Keratinocyte (primary cell): ENCODE results near the gene GPR137. TPM values are rescaled to one million over a fixed set of nuclear protein-coding genes. Genes with fewer than 3 reads are reported as not detected.
"Not testable (repeated sequence)": the region's sequence is repeated elsewhere in the genome, so short reads cannot be mapped to it uniquely, and the experiment has no call there.

Experiments used
- DNase-seq: peaks from one replicate; pipeline ENCODE4 v3.0.0-alpha.2; 2011; ENCODE audit warnings: low read depth, missing footprints, low spot score
- FAIRE-seq: peaks from 2 replicates; lab custom pipeline; 2011; peaks lifted over from hg19 to GRCh38; lab: Jason Lieb, UNC
- H2AFZ ChIP-seq: 2 replicates; pipeline ENCODE4 v1.6.0; 2012; ENCODE audit warnings: low read length, control low read depth, inconsistent platforms; ENCODE audit not compliant: control insufficient read depth
- H3K27ac ChIP-seq: 2 replicates; pipeline ENCODE4 v1.5.1; 2011; ENCODE audit warnings: low read length; ENCODE audit not compliant: control insufficient read depth, insufficient read depth
- H3K27me3 ChIP-seq: 3 replicates; pipeline ENCODE4 v1.6.0; 2011; ENCODE audit warnings: low read length; ENCODE audit not compliant: control insufficient read depth, insufficient read depth; ENCODE audit errors: extremely low read depth
- H3K36me3 ChIP-seq, 2 experiments: 2 replicates in 1 of 2; 3 replicates in 1 of 2; pipeline ENCODE4 v1.5.1; 2011; ENCODE audit warnings: low read length in 2 of 2, mild to moderate bottlenecking in 1 of 2; ENCODE audit not compliant: control insufficient read depth in 2 of 2, insufficient read depth in 2 of 2; ENCODE audit errors: extremely low read depth in 1 of 2
- H3K4me1 ChIP-seq: 3 replicates; pipeline ENCODE4 v1.5.1; 2011; ENCODE audit warnings: low read length; ENCODE audit not compliant: control insufficient read depth, insufficient read depth; ENCODE audit errors: extremely low read depth
- H3K4me2 ChIP-seq: 3 replicates; pipeline ENCODE4 v1.6.0; 2011; ENCODE audit warnings: low read depth, low read length; ENCODE audit not compliant: control insufficient read depth, insufficient read depth; ENCODE audit errors: extremely low read depth
- H3K4me3 ChIP-seq, 3 experiments: fragments of 200-600 bp in 1 of 3; sonication (generic) in 1 of 3; 2 replicates in 2 of 3; 3 replicates in 1 of 3; pipeline ENCODE4 v1.5.1; 2011 to 2016; ENCODE audit warnings: low read length in 3 of 3, mild to moderate bottlenecking in 3 of 3, control low read depth in 2 of 3, inconsistent platforms in 1 of 3, low read depth in 1 of 3, mixed read lengths in 1 of 3, mixed run types in 1 of 3, moderate library complexity in 1 of 3; ENCODE audit not compliant: control insufficient read depth in 2 of 3, insufficient read depth in 2 of 3; ENCODE audit errors: extremely low read depth in 1 of 3
- H3K79me2 ChIP-seq: 2 replicates; pipeline ENCODE4 v1.6.0; 2012; ENCODE audit warnings: low read length; ENCODE audit not compliant: control insufficient read depth, insufficient read depth
- H3K9ac ChIP-seq: 3 replicates; pipeline ENCODE4 v1.6.0; 2011; ENCODE audit warnings: low read length; ENCODE audit not compliant: control insufficient read depth, insufficient read depth; ENCODE audit errors: extremely low read depth
- H3K9me1 ChIP-seq: 3 replicates; pipeline ENCODE4 v1.6.0; 2011; ENCODE audit warnings: low read length; ENCODE audit not compliant: control insufficient read depth, insufficient read depth; ENCODE audit errors: extremely low read depth
- H3K9me3 ChIP-seq: 2 replicates; pipeline ENCODE4 v1.5.1; 2012; ENCODE audit warnings: low read depth, low read length; ENCODE audit not compliant: control insufficient read depth
- H4K20me1 ChIP-seq: 3 replicates; pipeline ENCODE4 v1.6.0; 2011; ENCODE audit warnings: low read length; ENCODE audit not compliant: control insufficient read depth, insufficient read depth; ENCODE audit errors: extremely low read depth
- CTCF ChIP-seq, 3 experiments: IDR thresholded peaks in 1 of 3; conservative IDR thresholded peaks in 1 of 3; optimal IDR thresholded peaks in 1 of 3; 2 replicates in 2 of 3; 3 replicates in 1 of 3; pipeline versions ENCODE3 to v1.5.1; 2011; ENCODE audit warnings: low read length in 3 of 3, mild to moderate bottlenecking in 3 of 3, moderate library complexity in 2 of 3, control low read depth in 1 of 3, inconsistent platforms in 1 of 3; ENCODE audit not compliant: insufficient read depth in 2 of 3; ENCODE audit errors: extremely low read depth in 1 of 3
- EZH2 ChIP-seq: IDR thresholded peaks from one replicate; pipeline ENCODE4 v1.6.1; 2012; ENCODE audit warnings: inconsistent platforms, mild to moderate bottlenecking, low read length, moderate library complexity
- dilution Hi-C: fragments of 300-500 bp; cut with MboI; formaldehyde crosslinking; loops from one replicate; pipeline ENCODE4 v1.7.0; 2020; ENCODE audit warnings: low sequenced_read_pairs; ENCODE audit not compliant: extremely low pct_ligation_motif_present
- polyA plus RNA-seq, 5 experiments: library from polyadenylated mRNA; depleted of rRNA in 3 of 5; stranded (reverse) in 3 of 5; stranded (forward) in 1 of 5; unstranded in 1 of 5; fragments of >200 nt; gene quantifications; 1 replicate in 1 of 5; 2 replicates in 3 of 5; 3 replicates in 1 of 5; pipeline versions ENCODE4 v1.2.1 to v1.2.3, GENCODE V29; 2011 to 2012; ENCODE audit warnings: missing spikeins in 2 of 5, low read depth in 1 of 5, low replicate concordance in 1 of 5

Gene GPR137
- polyA plus RNA-seq, 1 donor (not counting 4 experiments of a cell fraction or from before 2014, with no cell fraction given) = 6.6 TPM

- H3K4me1 ChIP-seq = peaks cover 36% of the 10 kb centered on the region
- no peaks in the 10 kb centered on the region for H3K27me3 ChIP-seq
- DNase-seq (peak; percentile 99), FAIRE-seq (no peak)
- no peaks in the 10 kb centered on the region for H3K9me1 ChIP-seq
- H3K9me3 ChIP-seq = no peaks in the 10 kb centered on the region
- peaks cover 26% of the 10 kb centered on the region for H3K79me2 ChIP-seq
- H3K27ac ChIP-seq = peak overlapping the region; percentile 88
- H3K4me2 ChIP-seq = peak overlapping the region; percentile 85
- H2AFZ ChIP-seq = no peak overlapping the region
- peaks cover 6 to 14% of the 10 kb centered on the region in 2 experiments for H3K36me3 ChIP-seq
- TF ChIP-seq CTCF (optimal IDR thresholded peaks at IDR 0.05 in 1 of 3, IDR thresholded peaks at IDR 0.05 in 1 of 3, conservative IDR thresholded peaks at IDR 0.05 in 1 of 3; ENCODE audit: extremely low read depth in 1 of 3, insufficient read depth in 2 of 3, low read length in 3 of 3) = no peak
- no peak for TF ChIP-seq EZH2
- H3K9ac ChIP-seq = peak overlapping the region; percentile 95
- no peaks in the 10 kb centered on the region for H4K20me1 ChIP-seq
- peak overlapping the region; percentile 73 to 88 (median 86) for H3K4me3 ChIP-seq
- dilution Hi-C loops = no loop called here
These were observed 39.6 kb upstream of the GPR137 start for GRCh38 chr11:64245797-64246620.

DNA sequence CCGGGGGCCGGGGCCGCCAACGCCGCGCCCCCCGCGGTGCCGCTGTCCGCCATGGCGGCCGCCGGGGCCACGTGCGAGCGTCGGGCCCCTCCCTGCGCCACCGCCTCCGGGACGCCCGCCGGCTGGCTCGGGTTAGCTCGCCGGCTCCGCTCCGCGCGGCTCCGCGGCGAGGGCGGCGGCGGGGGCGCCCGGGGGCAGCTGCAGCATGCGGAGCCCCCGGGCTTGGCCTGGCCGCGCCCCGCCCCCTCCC, 39.1 kb upstream of the GPR137 start:
- Histone ChIP-seq H3K9ac (peak overlapping the region; percentile 95), H3K4me1 (peaks cover 36% of the 10 kb centered on the region)
- not testable (repeated sequence) for FAIRE-seq

More for the DNA sequence above, 39.1 kb upstream of the GPR137 start:
- H3K27me3 ChIP-seq, dilution Hi-C loops, H2AFZ ChIP-seq, H3K9me3 ChIP-seq, H4K20me1 ChIP-seq, H3K4me2 ChIP-seq, DNase-seq, H3K9me1 ChIP-seq: not testable (repeated sequence)
- Histone ChIP-seq H3K4me3 (peak overlapping the region in 1 of 3 experiments; percentile 88), H3K27ac (peak overlapping the region; percentile 88), H3K36me3 (peaks cover 6 to 14% of the 10 kb centered on the region in 2 experiments), H3K79me2 (peaks cover 27% of the 10 kb centered on the region)
